GM12878 (cell line): Measurements from ENCODE around the gene PRR13. TPM values are rescaled to one million over a fixed set of nuclear protein-coding genes. Genes with fewer than 3 reads are reported as not detected.
A peak's percentile ranks its signal among the peaks of the same experiment; 100 is the strongest.

ENCODE experiments used
- BHLHE40 ChIP-seq, 2 experiments: fragments of 450-650 bp in 1 of 2; IDR thresholded peaks; 2 replicates each; pipeline ENCODE4 v1.6.1; 2011 to 2017; ENCODE audit warnings: low read depth in 2 of 2, borderline replicate concordance in 1 of 2, improper control_type of control experiment in 1 of 2, low read length in 1 of 2, mild to moderate bottlenecking in 1 of 2
- CHD4 ChIP-seq: fragments of 200-600 bp; sonication (generic); IDR thresholded peaks from 2 replicates; pipeline ENCODE4 v1.6.1; 2016; ENCODE audit warnings: mild to moderate bottlenecking
- NBN ChIP-seq: fragments of 450-650 bp; IDR thresholded peaks from 2 replicates; pipeline ENCODE4 v1.6.1; 2016
- NR2F1 ChIP-seq: fragments of 450-650 bp; conservative IDR thresholded peaks from 2 replicates; pipeline ENCODE4 v1.6.1; 2017; ENCODE audit warnings: mild to moderate bottlenecking
- POLR2AphosphoS2 ChIP-seq: IDR thresholded peaks from 2 replicates; pipeline ENCODE4 v1.6.1; 2011; ENCODE audit warnings: low read depth, mild to moderate bottlenecking, low read length, improper control_type of control experiment, moderate library complexity
- POLR2AphosphoS5 ChIP-seq: IDR thresholded peaks from 2 replicates; pipeline ENCODE4 v1.6.1; 2011; ENCODE audit warnings: mild to moderate bottlenecking, low read length, inconsistent platforms
- SMAD5 ChIP-seq: IDR thresholded peaks from 2 replicates; pipeline ENCODE4 v1.6.1; 2016; ENCODE audit warnings: antibody characterized with exemption, low read depth
- YBX1 ChIP-seq: fragments of 450-650 bp; IDR thresholded peaks from 2 replicates; pipeline ENCODE4 v1.6.1; 2016; ENCODE audit warnings: antibody characterized with exemption
- YY1 ChIP-seq: IDR thresholded peaks from 2 replicates; pipeline ENCODE4 v1.6.1; 2011; ENCODE audit warnings: low read depth, mild to moderate bottlenecking, low read length
- ZNF207 ChIP-seq: fragments of 450-650 bp; IDR thresholded peaks from 2 replicates; pipeline ENCODE4 v1.6.1; 2014; ENCODE audit warnings: antibody characterized with exemption, mild to moderate bottlenecking, borderline replicate concordance
- ZNF217 ChIP-seq: fragments of 450-650 bp; IDR thresholded peaks from 2 replicates; pipeline ENCODE4 v1.6.1; 2017; ENCODE audit warnings: antibody characterized with exemption, mild to moderate bottlenecking
- ZZZ3 ChIP-seq: IDR thresholded peaks from 2 replicates; pipeline ENCODE4 v1.6.1; 2011; ENCODE audit warnings: low read depth; ENCODE audit not compliant: control insufficient read depth, insufficient read length
- polyA plus RNA-seq, 11 experiments: library from polyadenylated mRNA; depleted of rRNA in 4 of 11; unstranded in 6 of 11; stranded (reverse) in 5 of 11; fragments of >200 nt; fragmentation: Nextera tagmentation in 4 of 11; fragmentation: Illumina TruSeq in 1 of 11; extraction: Ambion mirVana in 4 of 11; extraction: Trizol in 1 of 11; gene quantifications; 1 replicate in 1 of 11; 2 replicates in 10 of 11; pipeline versions ENCODE4 v1.2.1 to v1.2.3, GENCODE V29; 2011 to 2016; ENCODE audit warnings: inconsistent platforms in 2 of 11, missing spikeins in 2 of 11, low read depth in 1 of 11
- total RNA-seq, 4 experiments: library from RNA; depleted of rRNA in 3 of 4; stranded (reverse); fragments of >200 nt in 3 of 4; fragmentation: Illumina TruSeq in 1 of 4; extraction: Trizol in 1 of 4; gene quantifications; 2 replicates each; pipeline versions ENCODE4 v1.2.1 to v1.2.3, GENCODE V29; 2013 to 2021
- TF ChIP-seq, protein P1 (sequence below): fragments of 150-350 bp; IDR thresholded peaks from 2 replicates; pipeline ENCODE4 v1.6.1; 2014; ENCODE audit warnings: mild to moderate bottlenecking, low read depth, low read length
- TF ChIP-seq, protein P2 (sequence below), 3 experiments: IDR thresholded peaks in 2 of 3; conservative IDR thresholded peaks in 1 of 3; 2 replicates each; pipeline ENCODE4 v1.5.1; 2011; ENCODE audit warnings: low read depth in 3 of 3, low read length in 3 of 3, mild to moderate bottlenecking in 3 of 3, control low read depth in 2 of 3, moderate library complexity in 2 of 3, inconsistent platforms in 1 of 3, mixed read lengths in 1 of 3; ENCODE audit not compliant: control insufficient read depth in 2 of 3, insufficient read depth in 1 of 3; ENCODE audit errors: extremely low read depth in 1 of 3

PRR13 gene
- total and polyA plus RNA-seq, 10 of the 15 experiments (the other 5 are each of a cell fraction or from before 2014, with no cell fraction given): 94.2 to 462 (median 276) TPM

DNA sequence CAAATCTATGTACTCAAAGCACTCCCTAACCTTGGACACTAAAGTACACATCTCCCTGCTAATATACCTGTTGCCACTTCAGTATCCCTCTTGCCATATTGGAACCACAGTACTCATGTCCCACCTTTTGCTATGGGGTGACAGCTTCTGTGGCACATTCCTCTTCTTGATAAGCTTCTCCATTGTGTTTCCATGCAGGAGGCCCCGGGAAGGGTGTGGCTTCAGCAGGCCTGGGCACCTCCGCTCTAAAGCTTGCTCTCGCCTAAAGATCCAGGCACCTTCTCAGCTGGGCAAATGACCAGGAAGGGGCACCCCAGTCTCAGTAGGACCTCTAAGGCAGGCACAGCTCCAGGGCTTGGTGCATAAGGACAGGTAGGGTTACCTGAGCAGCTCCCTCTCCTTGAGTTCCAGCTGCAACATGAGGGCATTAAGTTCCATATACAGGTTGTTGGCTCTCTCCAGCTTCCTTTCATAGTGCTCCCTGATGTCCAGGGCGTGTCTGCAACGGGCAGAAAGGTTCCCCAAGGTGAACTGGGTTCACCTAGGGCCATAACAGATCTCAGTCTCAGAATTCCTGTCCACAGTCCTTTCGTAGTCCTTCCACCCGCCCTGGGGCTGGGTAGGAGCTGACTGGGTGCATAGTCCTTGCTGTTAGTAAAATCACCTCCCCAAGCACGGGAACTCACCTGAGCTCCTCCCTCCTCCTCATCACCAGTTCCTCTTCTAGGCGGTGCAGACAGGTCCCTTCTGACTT, 41.9 kb downstream of the PRR13 start (continued):
- TF ChIP-seq, protein P1, sequence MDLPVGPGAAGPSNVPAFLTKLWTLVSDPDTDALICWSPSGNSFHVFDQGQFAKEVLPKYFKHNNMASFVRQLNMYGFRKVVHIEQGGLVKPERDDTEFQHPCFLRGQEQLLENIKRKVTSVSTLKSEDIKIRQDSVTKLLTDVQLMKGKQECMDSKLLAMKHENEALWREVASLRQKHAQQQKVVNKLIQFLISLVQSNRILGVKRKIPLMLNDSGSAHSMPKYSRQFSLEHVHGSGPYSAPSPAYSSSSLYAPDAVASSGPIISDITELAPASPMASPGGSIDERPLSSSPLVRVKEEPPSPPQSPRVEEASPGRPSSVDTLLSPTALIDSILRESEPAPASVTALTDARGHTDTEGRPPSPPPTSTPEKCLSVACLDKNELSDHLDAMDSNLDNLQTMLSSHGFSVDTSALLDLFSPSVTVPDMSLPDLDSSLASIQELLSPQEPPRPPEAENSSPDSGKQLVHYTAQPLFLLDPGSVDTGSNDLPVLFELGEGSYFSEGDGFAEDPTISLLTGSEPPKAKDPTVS: no peak
- peak; percentile 47; the same call in 1 of the 2 replicates for TF ChIP-seq SMAD5
- TF ChIP-seq NBN: no peak
- TF ChIP-seq NR2F1: no peak
- peak; percentile 62; the same call in 1 of the 2 replicates for TF ChIP-seq POLR2AphosphoS2
- TF ChIP-seq, protein P2, sequence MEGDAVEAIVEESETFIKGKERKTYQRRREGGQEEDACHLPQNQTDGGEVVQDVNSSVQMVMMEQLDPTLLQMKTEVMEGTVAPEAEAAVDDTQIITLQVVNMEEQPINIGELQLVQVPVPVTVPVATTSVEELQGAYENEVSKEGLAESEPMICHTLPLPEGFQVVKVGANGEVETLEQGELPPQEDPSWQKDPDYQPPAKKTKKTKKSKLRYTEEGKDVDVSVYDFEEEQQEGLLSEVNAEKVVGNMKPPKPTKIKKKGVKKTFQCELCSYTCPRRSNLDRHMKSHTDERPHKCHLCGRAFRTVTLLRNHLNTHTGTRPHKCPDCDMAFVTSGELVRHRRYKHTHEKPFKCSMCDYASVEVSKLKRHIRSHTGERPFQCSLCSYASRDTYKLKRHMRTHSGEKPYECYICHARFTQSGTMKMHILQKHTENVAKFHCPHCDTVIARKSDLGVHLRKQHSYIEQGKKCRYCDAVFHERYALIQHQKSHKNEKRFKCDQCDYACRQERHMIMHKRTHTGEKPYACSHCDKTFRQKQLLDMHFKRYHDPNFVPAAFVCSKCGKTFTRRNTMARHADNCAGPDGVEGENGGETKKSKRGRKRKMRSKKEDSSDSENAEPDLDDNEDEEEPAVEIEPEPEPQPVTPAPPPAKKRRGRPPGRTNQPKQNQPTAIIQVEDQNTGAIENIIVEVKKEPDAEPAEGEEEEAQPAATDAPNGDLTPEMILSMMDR (IDR thresholded peaks at IDR 0.05 in 2 of 3, conservative IDR thresholded peaks at IDR 0.05 in 1 of 3; ENCODE audit: control insufficient read depth in 2 of 3, extremely low read depth in 1 of 3, insufficient read depth in 1 of 3, low read depth in 3 of 3, low read length in 3 of 3): no peak
- TF ChIP-seq ZNF207: no peak
- no peak for TF ChIP-seq BHLHE40 (IDR thresholded peaks at IDR 0.05; ENCODE audit: borderline replicate concordance in 1 of 2, low read depth in 2 of 2, low read length in 1 of 2)
- no peak for TF ChIP-seq ZZZ3
- TF ChIP-seq YY1: no peak
- TF ChIP-seq YBX1: no peak
- TF ChIP-seq CHD4: no peak
- no peak for TF ChIP-seq ZNF217
- TF ChIP-seq POLR2AphosphoS5: peak; percentile 48
